HG03558 (cell line): ENCODE results near the gene GLTPD2.

ENCODE experiments used
- ATAC-seq: cut with Tn5 transposase; IDR thresholded peaks from one replicate; pipeline ENCODE4 v1.9.1; 2021; ENCODE audit warnings: moderate number of reproducible peaks; ENCODE audit not compliant: unreplicated experiment; ENCODE audit errors: extremely low read depth

GLTPD2 gene

DNA sequence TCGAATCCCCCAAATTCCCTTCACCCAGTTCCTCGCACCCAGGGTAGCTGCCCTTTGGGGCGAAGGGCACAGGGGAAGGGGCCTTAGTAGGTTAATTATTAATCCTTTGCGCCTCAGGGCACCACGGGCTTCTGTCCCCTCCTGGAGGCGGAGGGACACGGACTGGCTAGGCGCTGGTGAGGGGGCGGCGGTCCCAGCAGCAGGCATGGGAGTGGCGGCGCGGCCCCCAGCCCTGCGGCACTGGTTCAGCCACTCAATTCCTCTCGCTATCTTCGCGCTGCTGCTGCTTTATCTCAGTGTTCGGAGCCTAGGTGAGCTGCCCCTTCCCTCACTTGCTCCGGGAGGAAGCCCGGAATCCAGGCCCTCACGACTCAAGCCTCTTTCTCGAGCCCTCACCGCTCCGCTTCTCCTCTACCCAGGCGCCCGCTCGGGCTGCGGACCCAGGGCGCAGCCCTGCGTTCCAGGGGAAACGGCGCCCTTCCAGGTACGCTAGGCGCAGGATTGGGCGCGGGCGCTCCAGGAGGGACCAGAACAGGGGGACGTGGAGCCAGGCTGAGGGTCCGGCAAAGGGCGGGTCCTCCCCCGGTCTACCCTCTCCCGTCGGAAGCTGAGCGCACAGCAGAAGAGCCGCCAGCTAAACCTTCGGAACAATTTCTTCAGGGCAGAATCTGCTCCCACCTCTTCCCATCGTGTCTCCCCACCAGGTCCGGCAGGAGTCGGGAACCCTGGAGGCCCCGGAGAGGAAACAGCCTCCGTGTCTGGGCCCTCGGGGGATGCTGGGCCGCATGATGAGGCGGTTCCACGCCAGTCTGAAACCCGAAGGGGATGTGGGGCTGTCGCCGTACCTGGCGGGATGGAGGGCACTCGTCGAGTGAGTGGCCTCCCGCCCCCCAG is at the start of gene GLTPD2:
Gene GLTPD2, plus strand, starts transcription at position 158 of the 894 bp plus-strand sequence. Its CDS starts 48 bp downstream, at position 206.
- no peak for ATAC-seq

DNA sequence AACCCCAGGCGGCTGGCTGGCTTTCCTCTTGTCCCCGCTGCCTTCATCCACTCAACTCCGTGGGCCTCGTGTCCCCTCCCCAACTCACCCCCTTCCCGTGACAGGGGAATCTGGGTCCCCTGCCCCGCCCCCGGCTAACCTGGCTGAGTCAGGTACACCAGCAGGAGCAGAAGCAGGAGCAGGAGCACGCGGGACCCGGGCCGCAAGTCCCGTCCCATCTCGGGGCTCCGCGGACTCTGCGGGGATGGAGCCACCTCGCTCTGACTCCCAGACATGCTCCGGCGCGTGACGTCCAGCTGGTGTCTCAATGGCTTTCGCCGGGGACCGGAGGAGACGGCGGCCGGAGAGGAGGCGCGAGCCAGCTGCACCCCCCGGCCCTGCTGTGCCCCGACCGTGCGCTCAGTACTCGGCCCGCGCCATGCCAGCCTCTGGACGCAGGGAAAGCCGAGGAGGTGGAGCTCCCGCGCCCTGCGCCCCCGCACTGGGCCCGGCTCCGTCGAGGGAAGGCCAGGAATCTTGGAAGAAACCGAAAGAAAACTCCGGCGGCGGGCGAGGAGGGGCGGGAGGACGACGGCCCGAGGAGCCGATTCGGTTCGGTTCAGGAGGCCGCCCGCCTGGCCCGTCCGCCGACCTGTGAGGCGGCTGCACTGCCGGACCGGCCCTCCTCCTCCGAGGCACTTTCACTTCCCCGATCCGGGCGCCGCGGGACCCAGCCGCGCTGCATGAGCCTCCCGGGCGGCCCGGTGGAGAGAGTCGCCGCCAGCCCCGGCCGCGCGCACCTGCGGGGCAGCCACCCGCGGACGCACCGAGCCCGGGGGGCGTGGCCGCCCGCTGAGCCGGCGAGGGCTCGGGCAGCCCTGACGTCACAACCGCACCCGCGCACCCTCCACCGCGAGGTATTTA is 49.4 kb upstream of the GLTPD2 start, which contains the start of the genes CXCL16 and ZMYND15:
Gene CXCL16, minus strand, starts transcription at position 807 of the 903 bp plus-strand sequence. Its CDS starts 589 bp downstream, at position 218.
Gene ZMYND15, plus strand, starts transcription at position 712 of the 903 bp plus-strand sequence. CDS start 716 bp downstream, outside the sequence.
- no peak for ATAC-seq

DNA sequence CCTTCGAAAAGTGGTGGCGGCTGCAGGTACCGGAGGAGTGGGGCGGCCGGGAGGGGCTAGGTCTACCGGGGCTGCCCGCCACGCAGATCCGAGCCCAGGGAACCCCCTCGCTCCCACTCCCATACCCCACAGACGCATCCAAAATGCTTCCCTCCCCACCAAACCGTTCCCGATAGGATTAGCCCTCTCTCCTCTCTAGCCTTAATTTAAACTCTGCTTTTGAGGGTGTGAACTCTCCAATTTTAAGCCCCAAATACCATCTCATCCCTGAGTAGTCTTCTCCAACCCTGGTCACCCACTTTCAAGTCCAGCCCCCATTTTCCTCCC is 48.8 kb upstream of the GLTPD2 start:
- ATAC-seq, result no peak

DNA sequence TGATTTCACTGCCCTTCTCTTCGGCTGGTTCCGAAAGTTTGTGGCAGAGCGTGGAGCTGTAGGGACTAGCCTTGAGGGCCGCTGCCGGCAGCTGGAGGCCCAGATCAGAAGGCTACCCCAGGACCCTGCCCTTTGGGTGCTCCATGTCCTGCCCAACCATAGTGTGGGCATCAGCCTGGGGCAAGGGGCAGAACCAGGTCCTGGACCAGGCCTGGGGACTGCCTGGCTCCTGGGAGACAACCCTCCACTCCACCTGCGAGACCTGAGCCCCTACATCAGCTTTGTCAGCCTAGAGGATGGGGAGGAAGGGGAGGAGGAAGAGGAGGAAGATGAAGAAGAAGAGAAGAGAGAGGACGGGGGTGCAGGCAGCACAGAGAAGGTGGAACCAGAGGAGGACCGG is 48.2 kb upstream of the GLTPD2 start:
- no peak for ATAC-seq

DNA sequence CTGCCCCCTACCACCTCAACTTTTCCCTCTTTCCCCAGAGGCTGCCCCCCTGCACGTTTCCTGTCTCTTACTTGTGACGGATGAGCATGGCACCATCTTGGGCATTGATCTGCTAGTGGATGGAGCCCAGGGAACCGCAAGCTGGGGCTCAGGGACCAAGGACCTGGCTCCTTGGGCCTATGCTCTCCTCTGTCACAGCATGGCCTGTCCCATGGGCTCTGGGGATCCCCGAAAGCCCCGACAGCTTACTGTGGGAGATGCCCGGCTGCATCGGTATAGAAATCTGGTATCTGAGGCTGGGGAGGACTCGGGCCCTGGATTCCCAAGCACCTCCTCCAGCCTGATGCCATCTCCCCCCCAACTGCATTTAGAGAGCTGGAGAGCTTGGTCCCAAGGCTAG is 47.2 kb upstream of the GLTPD2 start:
- ATAC-seq, result no peak

DNA sequence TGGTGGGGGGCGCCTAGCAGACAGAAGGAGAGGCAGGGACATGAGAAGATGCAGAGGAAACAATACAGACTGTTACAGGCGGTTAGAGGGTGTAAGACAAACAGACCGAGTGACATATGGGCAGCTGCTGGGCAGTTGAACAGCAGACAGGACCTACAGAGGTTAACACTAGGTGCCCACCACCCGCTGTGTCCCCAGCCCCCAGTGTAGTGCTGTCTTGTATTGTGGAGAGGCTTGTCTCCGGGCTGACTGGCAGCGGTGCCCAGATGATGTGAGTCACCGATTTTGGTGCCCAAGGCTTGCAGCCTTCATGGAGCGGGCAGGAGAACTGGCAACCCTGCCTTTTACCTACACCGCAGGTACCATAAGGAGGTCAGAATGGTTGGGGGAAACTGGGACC is 46.6 kb upstream of the GLTPD2 start:
- no peak for ATAC-seq

DNA sequence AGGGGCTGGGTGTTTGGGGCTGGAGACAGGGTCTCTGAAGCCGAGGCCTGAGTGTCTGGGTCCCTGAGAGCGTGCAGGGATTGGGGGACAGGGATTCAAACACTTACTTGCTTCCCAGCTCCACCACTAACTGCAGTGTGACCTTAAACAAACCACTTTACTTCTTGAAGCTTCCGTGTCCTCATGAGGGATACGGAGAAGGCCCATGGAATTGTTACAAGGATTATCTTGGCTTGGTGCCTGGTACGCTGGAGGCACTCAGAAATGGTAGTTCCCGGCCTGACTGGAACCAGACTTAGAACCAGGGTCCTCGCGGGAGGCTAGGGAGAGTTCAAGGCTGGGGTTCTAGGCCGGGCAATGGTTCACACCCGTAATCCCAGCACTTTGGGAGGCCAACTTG is 46.1 kb upstream of the GLTPD2 start:
- no peak for ATAC-seq

DNA sequence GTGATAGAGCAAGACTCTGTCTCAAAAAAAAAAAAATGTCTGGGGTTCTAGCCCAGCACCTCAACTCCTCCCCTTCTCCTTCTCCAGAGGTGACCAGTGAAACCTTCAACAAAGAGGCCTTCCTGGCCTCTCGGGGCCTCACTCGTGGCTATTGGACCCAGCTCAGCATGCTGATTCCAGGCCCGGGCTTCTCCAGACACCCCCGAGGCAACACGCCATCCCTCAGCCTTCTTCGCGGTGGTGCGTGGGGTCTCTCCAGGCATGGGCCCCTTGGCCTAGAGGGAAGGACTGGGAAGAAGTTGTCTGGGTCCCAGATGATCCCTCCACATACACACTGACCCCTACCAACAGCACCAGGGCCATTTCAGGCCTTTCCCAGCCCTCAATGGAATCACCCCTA is 45.5 kb upstream of the GLTPD2 start:
- ATAC-seq, result no peak

DNA sequence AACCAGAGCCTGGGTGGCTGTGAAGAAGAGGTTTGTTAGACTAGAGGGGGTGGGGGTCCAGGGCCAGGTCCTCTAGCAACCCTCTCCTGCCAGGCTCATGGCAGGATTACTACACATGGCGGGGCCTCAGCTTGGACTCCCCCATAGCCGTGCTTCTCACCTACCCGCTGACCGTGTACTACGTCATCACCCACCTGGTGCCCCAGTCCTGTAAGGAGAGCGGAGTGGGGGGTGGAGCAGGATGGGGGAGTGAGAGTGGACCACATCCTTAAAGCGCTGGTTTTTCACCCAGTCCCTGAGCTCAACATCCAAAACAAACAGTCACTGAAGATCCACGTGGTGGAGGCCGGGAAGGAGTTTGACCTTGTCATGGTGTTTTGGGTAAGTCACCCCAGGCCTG is 44.9 kb upstream of the GLTPD2 start:
- no peak for ATAC-seq

DNA sequence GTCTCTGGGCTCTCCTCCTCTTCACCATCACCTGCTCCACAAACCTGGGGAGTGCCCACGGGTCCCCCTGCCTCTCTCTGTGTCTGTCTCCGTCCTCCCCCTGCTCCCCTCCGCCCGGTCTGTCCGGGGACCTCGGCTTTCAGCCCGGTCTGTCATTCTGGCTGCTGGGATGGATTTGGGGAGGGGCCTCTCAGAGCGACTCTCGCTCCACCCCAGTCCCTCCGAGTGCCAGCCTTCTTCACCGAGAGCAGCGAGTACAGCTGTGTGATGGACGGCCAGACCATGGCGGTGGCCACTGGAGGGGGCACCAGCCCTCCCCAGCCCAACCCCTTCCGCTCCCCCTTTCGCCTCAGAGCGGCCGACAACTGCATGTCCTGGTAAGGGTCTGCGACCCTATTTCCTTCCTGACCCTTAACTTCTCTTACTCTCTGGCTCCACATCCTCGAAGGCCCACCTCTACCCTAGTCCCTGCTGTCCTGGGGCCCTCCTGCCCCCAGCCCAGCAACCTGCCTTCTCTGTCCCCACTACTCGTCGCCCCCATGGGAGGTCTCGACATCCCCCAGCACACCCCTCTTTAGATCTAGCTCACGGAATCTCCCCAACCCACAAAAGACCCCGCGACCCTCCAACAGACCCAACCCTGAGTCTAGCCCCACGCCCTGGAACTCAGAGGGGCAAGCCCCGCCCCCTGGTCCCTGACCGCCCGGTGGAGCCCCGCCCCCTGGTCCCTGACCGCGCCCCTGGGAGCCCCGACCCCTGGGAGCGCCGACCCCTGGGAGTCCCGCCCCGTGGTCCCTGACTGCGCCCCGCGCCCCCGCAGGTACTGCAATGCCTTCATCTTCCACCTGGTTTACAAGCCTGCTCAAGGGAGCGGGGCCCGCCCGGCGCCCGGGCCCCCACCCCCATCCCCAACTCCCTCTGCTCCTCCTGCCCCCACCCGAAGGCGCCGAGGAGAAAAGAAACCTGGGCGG is 43.5 kb upstream of the GLTPD2 start:
- ATAC-seq, result no peak

DNA sequence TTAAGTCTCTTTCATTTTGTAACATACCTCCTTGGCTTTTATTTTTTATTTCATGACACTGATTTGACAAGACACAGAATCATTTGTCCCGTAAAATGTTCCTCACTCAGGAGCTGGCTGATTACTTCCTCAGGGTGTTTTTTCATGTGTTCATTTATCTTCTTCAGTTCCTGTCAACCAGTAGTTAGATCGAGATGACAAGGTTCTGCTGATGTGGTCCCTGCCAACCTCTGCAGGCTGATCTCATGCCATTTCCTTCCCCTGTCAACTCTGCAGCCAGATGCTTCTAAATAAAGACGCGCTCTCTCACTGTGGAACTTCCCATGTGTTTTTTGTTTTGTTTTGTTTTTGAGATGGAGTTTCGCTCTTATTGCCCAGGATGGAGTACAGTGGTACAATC is 40.9 kb upstream of the GLTPD2 start:
- no peak for ATAC-seq

DNA sequence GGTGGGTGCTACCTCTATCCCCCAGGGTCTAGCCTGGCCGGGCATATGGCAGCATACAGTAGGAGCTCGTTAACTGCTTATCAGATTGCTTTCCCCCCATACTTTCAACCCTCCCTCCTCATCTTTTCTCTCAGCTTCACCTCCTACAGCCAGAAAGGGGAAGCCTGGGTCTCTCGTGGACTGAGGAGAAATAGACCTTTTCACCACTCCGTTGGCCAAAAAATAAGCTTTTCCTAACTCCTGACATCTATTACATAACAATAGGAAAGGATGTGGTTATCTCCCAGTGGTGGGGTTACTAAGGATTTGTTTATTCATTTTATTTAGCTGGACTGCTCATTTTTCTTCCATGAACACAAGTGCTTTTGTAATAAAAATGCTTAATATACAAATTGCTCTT is 40.1 kb upstream of the GLTPD2 start:
- no peak for ATAC-seq

DNA sequence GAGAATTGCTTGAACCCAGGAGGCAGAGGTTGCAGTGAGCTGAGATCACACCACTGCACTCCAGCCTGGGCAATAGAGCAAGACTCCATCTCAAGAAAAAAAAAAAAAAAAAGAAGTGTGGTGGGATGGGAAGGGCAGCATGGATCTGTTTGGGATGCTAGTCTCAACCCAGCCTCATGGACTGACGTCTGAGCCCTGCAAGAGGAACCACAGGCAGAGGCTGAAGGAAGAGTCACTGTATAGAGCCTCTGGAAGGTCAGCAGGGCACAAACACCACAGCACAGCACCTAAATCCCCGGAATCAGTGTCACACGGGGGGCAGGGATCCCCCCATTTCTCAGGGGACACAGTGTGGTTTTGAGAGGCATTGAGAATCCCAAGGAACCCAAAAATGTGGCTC is 38.2 kb upstream of the GLTPD2 start:
- ATAC-seq, result no peak

DNA sequence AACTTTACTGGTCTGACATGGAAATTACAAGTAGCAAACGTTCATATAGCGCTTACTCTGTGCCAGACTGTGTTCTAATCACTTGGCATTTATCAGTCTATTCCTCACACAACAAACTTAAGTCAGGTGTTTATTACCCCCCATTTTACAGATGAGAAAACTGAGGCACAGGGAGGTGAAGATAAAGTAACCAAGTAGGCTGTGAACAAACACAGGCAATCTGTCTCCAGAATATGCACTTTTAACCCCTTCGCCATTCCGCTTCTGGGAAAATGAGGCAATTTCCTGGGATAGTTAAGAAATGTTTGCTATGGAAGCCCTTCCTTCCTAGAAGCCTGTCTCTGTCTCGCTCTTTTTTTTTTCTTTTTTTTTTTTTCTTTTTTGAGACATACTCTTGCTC is 36.8 kb upstream of the GLTPD2 start:
- ATAC-seq, result no peak

DNA sequence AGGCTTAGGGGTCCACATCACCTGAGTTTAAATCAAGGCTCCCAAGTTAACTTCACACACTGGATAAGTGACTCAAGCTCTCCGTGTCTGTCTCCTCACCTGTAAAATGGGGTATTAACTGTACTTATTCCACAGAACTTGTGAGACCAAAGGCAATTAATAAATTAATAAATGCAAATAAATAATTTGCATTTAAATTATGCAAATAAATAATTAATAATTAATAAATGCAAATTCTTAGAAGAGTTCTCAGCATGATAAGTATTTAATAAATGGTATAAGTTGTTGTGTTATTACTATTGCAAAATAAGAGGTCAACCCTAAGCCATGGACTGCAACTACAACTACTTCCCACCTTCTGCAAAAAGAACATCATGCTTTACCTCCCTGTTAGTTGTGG is 35.4 kb upstream of the GLTPD2 start:
- no peak for ATAC-seq

DNA sequence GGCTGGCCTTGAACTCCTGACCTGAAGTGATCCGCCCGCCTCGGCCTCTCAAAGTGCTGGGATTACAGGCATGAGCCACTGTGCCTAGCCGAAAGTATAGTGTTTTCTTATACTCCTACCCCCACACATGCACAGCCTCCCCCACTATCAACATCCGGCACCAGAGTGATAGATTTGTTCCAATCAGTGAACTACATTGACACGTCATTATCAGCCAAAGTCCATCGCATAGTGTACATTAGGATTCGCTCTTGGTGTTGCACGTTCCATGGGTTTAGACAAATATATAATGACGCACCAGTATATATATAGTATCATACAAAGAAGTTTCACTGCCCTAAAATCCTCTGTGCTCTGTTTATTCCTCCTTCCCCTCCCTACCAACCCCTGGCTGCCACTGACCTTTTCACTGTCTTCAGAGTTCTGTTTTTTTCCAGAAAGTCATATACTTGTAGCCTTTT is 29.0 kb upstream of the GLTPD2 start:
- no peak for ATAC-seq

DNA sequence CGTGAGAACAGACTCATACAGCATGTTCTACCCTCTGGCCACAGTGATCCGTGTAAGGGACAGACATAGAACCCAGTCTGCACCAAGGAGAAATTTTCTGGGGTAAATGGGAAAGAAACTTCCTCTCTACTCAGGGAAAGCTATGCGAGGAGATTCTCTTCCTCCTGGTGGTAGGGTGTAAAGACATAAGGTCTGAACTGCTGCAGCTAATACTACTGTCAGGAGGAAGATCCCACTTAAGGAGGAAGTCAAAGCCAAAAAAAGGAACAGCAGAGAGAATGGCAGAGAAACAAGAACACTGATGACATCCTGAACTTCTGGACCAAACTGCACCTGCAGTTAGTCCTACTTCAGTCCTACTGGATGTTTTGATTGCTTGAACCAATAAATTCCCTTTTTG is 24.2 kb upstream of the GLTPD2 start:
- ATAC-seq, result no peak

DNA sequence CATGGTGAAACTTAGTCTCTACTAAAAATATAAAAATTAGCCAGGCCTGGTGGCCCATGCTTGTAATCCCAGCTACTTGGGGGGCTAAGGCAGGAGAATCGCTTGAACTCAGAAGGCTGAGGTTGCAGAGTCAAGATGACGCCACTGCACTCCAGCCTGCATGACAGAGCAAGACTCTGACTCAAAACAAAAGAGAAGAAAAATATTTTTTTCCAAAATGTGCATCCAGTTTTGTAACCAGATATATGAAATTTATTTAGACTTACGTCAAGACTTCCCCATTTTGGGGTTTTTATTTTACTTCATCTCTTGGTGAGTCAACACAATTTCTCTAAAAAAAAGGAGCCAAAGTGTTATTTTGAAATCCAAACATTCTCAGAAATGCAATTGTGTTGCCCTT is 22.6 kb upstream of the GLTPD2 start:
- no peak for ATAC-seq

DNA sequence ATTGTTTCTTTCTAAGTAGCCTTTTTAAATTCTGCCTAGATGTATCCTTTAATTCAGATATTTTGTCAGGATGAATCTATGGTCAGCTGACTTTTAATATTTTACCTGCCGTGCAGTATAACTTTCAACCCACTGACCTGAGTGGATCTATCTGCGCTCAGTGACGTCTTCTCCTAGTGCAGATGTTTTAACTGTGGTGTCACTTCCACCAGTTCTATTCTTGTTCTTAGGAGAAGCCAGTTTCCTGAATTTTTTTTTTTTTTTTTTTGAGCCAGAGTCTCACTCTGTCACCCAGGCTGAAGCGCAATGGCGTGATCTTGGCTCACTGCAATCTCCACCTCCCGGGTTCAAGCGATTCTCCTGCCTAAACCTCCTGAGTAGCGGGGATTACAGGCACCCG is 22.0 kb upstream of the GLTPD2 start:
- ATAC-seq, result no peak

DNA sequence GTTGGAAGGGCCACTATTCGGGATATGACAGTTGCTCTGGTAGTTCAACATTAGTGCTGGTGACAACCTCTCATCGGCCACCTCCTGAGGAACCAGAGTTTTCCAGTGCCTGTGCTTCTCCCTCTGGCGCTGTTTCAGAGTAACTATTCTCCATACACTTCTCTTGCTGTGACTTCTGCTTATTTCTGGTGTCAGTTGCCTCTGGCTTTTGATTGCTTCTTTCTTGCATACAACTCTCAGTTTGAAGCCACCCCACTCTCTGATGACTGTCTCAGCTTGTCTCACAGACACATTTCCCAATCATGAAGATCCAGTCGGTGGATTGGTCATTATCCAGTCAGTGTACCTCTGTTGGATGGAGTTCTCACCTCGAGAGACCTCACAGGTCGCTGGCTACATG is 20.5 kb upstream of the GLTPD2 start:
- no peak for ATAC-seq
